GM18951 (cell line): ENCODE measurements around the gene GSTP1.
"Not testable (repeated sequence)": the region's sequence is repeated elsewhere in the genome, so short reads cannot be mapped to it uniquely, and the experiment has no call there.

ENCODE experiments used
- POLR2A ChIP-seq: IDR thresholded peaks from 4 replicates; pipeline ENCODE4 v1.6.1; 2011; ENCODE audit warnings: mild to moderate bottlenecking; ENCODE audit not compliant: insufficient read length, insufficient read depth; ENCODE audit errors: extremely low read depth
- in situ Hi-C: fragments of 300-500 bp; cut with MboI; formaldehyde crosslinking; loops from one replicate; pipeline ENCODE4 v1.12.0; 2022; ENCODE audit warnings: low sequenced_read_pairs, mixed read lengths, inconsistent platforms; ENCODE audit not compliant: unreplicated experiment

The GSTP1 gene

GRCh38 chr11:67610302-67610868, 26.8 kb downstream of the GSTP1 start:
- no peak for TF ChIP-seq POLR2A
- in situ Hi-C loops, result no loop called here

DNA sequence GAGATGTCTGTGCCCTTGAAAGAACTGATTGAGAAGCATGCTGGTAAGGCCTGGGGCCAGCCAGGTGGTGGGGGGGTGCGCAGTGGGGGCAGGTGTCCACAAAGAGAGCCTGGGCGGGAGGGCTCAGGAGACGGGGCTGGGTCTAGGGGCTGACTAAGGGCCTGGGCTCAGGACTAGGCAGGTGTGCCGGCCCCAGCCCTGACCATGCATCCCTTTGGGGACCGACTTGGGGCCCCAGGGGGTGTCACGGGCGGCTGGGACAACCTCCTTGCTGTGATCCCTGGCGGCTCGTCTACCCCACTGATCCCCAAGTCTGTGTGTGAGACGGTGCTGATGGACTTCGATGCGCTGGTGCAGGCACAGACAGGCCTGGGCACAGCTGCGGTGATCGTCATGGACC, 27.6 kb downstream of the GSTP1 start:
- no peak for TF ChIP-seq POLR2A
- in situ Hi-C loops, result no loop called here

DNA sequence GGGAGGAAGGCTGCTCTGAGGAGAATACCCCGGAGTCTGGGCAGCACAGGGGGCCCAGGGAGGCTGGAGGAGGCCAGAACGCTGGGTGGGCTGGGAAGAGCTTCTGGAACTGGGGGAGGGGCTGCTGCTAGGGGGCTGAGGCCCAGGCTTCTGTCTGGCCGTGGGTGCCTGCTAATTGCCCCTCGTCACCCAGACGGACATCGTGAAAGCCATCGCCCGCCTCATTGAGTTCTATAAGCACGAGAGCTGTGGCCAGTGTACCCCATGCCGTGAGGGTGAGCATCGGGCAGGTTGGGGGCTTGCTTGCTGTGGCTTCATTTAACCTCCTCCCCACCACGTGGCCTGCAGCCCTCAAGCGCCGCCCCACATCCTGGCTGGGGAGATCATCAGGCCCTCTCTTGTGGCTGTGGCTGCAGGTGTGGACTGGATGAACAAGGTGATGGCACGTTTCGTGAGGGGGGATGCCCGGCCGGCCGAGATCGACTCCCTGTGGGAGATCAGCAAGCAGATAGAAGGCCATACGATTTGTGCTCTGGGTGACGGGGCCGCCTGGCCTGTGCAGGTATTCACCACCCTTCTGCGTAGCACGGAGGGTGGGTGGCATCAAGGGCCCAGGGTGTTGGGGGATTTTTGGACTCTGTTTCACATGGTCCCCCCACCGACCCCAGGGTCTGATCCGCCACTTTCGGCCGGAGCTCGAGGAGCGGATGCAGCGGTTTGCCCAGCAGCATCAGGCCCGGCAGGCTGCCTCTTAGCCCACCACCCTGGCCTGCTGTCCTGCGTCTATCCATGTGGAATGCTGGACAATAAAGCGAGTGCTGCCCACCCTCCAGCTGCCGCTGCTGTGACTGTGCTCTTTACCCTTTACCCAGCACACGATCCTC, 28.3 kb downstream of the GSTP1 start:
- TF ChIP-seq POLR2A, result no peak
- in situ Hi-C loops, result no loop called here

DNA sequence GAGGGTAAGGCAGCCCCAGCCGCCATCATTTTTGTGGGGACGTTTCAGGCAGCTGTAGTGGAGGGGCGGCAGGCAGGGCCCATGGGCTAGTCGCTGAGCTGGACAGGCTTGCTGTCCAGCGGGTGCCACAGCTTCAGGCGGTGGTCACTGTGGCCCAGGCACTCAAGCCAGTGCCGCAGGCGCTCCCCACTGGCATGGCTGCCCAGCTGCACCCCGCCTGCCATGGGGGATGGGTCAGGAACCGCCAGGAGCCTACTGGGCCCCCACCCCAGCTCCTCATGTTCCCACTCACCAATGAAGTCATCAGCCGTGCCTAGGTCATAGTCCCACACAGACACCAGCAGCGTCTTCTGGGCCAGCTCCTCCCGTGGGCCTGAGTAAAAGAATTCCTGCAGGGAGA, 29.1 kb downstream of the GSTP1 start:
- in situ Hi-C loops, result no loop called here
- TF ChIP-seq POLR2A, result no peak

- TF ChIP-seq POLR2A, result no peak
- in situ Hi-C loops, result no loop called here
These were observed 29.8 kb downstream of the GSTP1 start for GRCh38 chr11:67613313-67613959.

GRCh38 chr11:67613960-67614715, 30.5 kb downstream of the GSTP1 start:
- in situ Hi-C loops, result no loop called here
- peak; percentile 78 for TF ChIP-seq POLR2A

GRCh38 chr11:67614730-67615714, 31.4 kb downstream of the GSTP1 start:
- TF ChIP-seq POLR2A, result no peak
- in situ Hi-C loops, result no loop called here

GRCh38 chr11:67615728-67616430, 32.3 kb downstream of the GSTP1 start:
- TF ChIP-seq POLR2A, result no peak
- in situ Hi-C loops, result no loop called here

DNA sequence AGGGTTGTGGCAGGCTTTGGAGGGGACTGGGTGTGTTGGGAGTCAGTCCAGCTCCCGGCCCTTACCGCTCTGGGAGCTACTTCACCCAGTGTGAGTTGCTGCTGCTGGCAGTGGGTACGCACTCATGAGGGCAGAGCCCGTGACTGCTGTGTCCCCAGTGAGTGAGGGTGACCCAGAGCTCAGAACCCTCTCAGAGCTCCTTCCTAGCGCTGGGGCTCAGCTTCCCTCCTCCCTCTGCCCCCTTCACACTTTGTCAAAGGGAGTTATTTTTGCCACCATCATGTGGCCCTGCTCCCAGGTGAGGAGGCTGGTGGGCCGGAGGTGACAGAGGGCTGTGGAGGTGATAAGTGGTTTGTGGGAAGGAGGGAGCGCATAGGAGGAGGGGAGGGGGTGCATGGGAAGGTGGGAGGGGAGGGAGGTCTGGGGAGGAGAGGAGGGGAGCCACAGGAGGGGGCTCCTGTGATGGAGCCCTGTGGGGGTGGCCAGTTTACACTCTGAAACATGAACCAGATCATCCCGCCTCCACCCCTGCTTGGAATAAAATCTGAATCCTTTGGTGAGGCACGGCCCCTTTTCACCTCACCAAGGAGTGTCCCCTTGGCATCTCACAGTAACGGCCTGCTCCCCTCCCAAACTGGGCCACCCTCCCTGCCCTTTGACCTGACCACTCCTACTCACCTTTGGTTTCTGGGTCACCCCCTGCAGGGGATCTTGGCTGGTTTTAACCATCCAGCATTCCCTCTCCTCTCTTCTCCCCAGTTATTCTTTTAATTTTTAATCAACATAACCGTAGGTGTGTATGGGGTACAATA, 33.0 kb downstream of the GSTP1 start:
- in situ Hi-C loops, result no loop called here

DNA sequence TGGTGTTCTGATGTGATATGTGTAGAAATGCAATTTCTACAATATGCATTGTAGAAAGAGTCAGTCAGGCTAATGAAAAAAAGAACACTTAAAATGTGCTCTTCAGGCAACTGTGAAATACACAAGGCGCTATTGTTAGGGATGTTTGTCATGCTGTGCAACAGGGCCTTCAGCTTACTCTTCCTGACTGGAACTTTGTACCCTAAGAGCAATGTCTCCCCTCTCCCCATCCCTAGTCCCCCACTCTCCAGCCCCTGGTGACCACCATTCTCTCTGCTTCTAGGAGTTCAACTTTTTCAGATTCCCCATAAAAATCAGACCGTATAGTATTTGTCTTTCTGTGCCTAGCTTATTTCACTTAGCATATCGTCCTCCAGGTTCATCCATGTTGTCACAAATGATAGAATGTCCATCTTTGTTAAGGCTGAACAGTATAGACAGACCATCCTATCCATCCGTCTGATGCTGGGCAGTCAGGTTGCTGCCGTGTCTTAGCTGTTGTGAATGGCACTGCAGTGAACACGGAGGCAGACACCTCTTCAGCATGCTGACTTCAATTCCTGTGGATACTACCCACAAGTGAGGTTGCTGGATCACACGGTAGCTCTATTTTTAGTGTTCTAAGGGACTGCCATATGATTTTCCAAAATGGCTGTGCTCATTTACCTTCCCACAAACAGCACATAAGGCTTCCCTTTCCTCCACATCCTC, 33.8 kb downstream of the GSTP1 start:
- in situ Hi-C loops, result no loop called here
- TF ChIP-seq POLR2A, result no peak

More for the DNA sequence above, 33.0 kb downstream of the GSTP1 start:
- no peak for TF ChIP-seq POLR2A

GRCh38 chr11:67618901-67619659, 35.5 kb downstream of the GSTP1 start:
- in situ Hi-C loops, result not testable (repeated sequence)

DNA sequence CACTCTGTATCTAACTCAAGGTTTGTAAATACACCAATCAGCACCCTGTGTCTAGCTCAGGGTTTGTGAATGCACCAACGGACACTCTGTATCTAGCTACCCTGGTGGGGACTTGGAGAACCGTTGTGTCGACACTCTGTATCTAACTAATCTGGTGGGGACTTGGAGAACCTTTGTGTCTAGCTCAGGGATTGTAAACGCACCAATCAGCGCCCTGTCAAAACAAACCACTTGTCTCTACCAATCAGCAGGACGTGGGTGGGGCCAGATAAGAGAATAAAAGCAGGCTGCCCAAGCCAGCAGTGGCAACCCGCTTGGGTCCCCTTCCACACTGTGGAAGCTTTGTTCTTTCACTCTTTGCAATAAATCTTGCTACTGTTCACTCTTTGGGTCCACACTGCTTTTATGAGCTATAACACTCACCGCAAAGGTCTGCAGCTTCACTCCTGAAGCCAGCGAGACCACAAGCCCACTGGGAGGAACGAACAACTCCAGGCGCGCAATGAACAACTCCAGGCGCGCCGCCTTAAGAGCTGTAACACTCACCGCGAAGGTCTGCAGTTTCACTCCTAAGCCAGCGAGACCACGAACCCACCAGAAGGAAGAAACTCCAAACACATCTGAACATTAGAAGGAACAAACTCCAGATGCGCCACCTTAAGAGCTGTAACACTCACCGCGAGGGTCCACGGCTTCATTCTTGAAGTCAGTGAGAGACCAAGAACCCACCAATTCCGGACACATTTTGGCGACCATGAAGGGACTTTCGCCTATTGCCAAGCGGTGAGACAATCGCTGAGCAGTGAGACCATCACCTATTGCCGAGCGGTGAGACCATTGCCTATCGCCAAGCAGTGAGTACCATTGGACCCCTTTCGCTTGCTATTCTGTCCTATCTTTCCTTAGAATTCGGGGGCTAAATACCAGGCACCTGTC, 36.3 kb downstream of the GSTP1 start:
- in situ Hi-C loops, result not testable (repeated sequence)

GRCh38 chr11:67620621-67621020, 37.0 kb downstream of the GSTP1 start:
- in situ Hi-C loops, result not testable (repeated sequence)

- in situ Hi-C loops, result not testable (repeated sequence)
These were observed 38.3 kb downstream of the GSTP1 start for GRCh38 chr11:67621928-67622327.

- in situ Hi-C loops, result not testable (repeated sequence)
These were observed 39.3 kb downstream of the GSTP1 start for GRCh38 chr11:67622905-67623304.
